WTC11 (cell line): ENCODE results near the gene POLDIP3. TPM values are rescaled to one million over a fixed set of nuclear protein-coding genes. Genes with fewer than 3 reads are reported as not detected.

Experiments used
- ATAC-seq: fragments of 200-7000 bp; cut with Tn5 transposase; 2 replicates; pipeline ENCODE4 v1.10.0; 2021; ENCODE audit warnings: mild to moderate bottlenecking, moderate library complexity
- CTCF ChIA-PET: fragments of 300-600 bp; sonication (Branson Sonifier 250); formaldehyde crosslinking; loops from one replicate; lab custom pipeline; 2021; ENCODE audit warnings: antibody characterized with exemption; lab: Charles Lee
- POLR2A ChIA-PET: fragments of 350-600 bp; sonication (Branson Sonifier 250); formaldehyde crosslinking; loops from one replicate; lab custom pipeline; 2021; ENCODE audit warnings: antibody characterized with exemption; lab: Charles Lee
- DNase-seq: peaks from one replicate; pipeline ENCODE4 v3.0.0; 2021; ENCODE audit warnings: low spot score
- H3K27ac Mint-ChIP-seq: 2 replicates; pipeline ENCODE4 v1.8.0; 2021; ENCODE audit warnings: mixed read lengths
- H3K27me3 Mint-ChIP-seq: 2 replicates; pipeline ENCODE4 v1.8.0; 2021; ENCODE audit warnings: low read depth, mild to moderate bottlenecking, moderate library complexity, mixed read lengths
- H3K36me3 Mint-ChIP-seq: 2 replicates; pipeline ENCODE4 v1.8.0; 2021; ENCODE audit warnings: mixed read lengths
- H3K4me1 Mint-ChIP-seq: 2 replicates; pipeline ENCODE4 v1.8.0; 2022; ENCODE audit warnings: mixed read lengths
- H3K4me3 Mint-ChIP-seq: 2 replicates; pipeline ENCODE4 v1.8.0; 2021; ENCODE audit warnings: mild to moderate bottlenecking, moderate library complexity, mixed read lengths
- H3K9me3 Mint-ChIP-seq: 2 replicates; pipeline ENCODE4 v1.8.0; 2021; ENCODE audit warnings: mixed read lengths
- CREB1 ChIP-seq: sonication (generic); formaldehyde crosslinking; IDR thresholded peaks from 2 replicates; pipeline ENCODE4 v1.8.0; 2023; ENCODE audit warnings: mild to moderate bottlenecking, missing genetic modification reagents
- EMX1 ChIP-seq: fragments of 250-450 bp; sonication (Bioruptor Pico); IDR thresholded peaks from 2 replicates; pipeline ENCODE4 v1.8.0; 2021; ENCODE audit warnings: mild to moderate bottlenecking
- FOXJ3 ChIP-seq: sonication (generic); formaldehyde crosslinking; IDR thresholded peaks from 2 replicates; pipeline ENCODE4 v1.9.0; 2021; ENCODE audit warnings: missing genetic modification reagents, mild to moderate bottlenecking, borderline replicate concordance
- MXD4 ChIP-seq: fragments of 250-450 bp; sonication (Bioruptor Pico); IDR thresholded peaks from 2 replicates; pipeline ENCODE4 v1.8.0; 2021; ENCODE audit warnings: mild to moderate bottlenecking, moderate library complexity, borderline replicate concordance
- NR3C1 ChIP-seq: sonication (generic); formaldehyde crosslinking; conservative IDR thresholded peaks from 2 replicates; pipeline ENCODE4 v1.8.1; 2023; ENCODE audit warnings: low read depth, mild to moderate bottlenecking, missing genetic modification reagents
- total RNA-seq: library from RNA; stranded (reverse); gene quantifications from 3 replicates; pipeline ENCODE4 v1.2.3, GENCODE V29; 2021
- TF ChIP-seq, protein P1 (sequence below): fragments of 250-450 bp; sonication (Bioruptor Pico); IDR thresholded peaks from 2 replicates; pipeline ENCODE4 v1.9.0; 2021; ENCODE audit warnings: moderate library complexity, mild to moderate bottlenecking, inconsistent platforms, borderline replicate concordance
- TF ChIP-seq, protein P2 (sequence below): sonication (generic); formaldehyde crosslinking; IDR thresholded peaks from 2 replicates; pipeline ENCODE4 v1.8.1; 2023; ENCODE audit warnings: mild to moderate bottlenecking, missing genetic modification reagents, moderate library complexity
- TF ChIP-seq, protein P3 (sequence below): sonication (generic); formaldehyde crosslinking; conservative IDR thresholded peaks from 2 replicates; pipeline ENCODE4 v1.8.1; 2023; ENCODE audit warnings: mild to moderate bottlenecking, low read depth, missing genetic modification reagents, moderate library complexity
- TF ChIP-seq, protein P4 (sequence below): sonication (generic); formaldehyde crosslinking; IDR thresholded peaks from 2 replicates; pipeline ENCODE4 v1.8.0; 2022; ENCODE audit warnings: mild to moderate bottlenecking, missing genetic modification reagents
- TF ChIP-seq, protein P5 (sequence below): sonication (generic); formaldehyde crosslinking; IDR thresholded peaks from 2 replicates; pipeline ENCODE4 v1.8.1; 2022; ENCODE audit warnings: mild to moderate bottlenecking, missing genetic modification reagents, moderate library complexity, borderline replicate concordance
- TF ChIP-seq, protein P6 (sequence below): sonication (generic); formaldehyde crosslinking; IDR thresholded peaks from 2 replicates; pipeline ENCODE4 v1.8.1; 2023; ENCODE audit warnings: mild to moderate bottlenecking, missing genetic modification reagents
- TF ChIP-seq, protein P7 (sequence below): sonication (generic); formaldehyde crosslinking; IDR thresholded peaks from 2 replicates; pipeline ENCODE4 v1.8.0; 2022; ENCODE audit warnings: missing genetic modification reagents

Gene POLDIP3
- total RNA-seq, 1 experiment from 2014 or later = 73.2 TPM

DNA sequence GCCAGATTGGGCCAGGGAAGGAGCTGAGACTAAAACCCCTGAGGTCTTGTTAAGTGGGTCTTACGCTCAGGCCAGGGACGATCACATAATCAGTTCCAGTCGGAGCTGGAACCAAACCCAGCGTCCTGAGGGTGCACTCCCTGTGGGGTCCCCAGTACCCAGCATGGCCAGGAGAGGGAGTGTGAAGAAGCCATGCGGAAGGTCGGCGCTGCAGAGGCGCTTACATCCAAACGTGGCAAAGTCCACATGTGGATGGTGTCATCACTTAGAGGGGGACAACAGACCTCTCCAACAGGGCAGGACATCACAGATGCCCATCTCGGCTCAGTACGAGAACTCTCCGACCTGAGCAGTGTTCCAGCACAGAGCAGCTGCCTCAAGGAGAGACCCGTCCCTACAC, 17.4 kb upstream of the POLDIP3 start (continued):
- TF ChIP-seq, protein P1, sequence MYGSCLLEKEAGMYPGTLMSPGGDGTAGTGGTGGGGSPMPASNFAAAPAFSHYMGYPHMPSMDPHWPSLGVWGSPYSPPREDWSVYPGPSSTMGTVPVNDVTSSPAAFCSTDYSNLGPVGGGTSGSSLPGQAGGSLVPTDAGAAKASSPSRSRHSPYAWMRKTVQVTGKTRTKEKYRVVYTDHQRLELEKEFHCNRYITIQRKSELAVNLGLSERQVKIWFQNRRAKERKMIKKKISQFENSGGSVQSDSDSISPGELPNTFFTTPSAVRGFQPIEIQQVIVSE = no peak
- TF ChIP-seq, protein P2, sequence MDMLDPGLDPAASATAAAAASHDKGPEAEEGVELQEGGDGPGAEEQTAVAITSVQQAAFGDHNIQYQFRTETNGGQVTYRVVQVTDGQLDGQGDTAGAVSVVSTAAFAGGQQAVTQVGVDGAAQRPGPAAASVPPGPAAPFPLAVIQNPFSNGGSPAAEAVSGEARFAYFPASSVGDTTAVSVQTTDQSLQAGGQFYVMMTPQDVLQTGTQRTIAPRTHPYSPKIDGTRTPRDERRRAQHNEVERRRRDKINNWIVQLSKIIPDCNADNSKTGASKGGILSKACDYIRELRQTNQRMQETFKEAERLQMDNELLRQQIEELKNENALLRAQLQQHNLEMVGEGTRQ (CRISPR knock-in tag) = no peak
- TF ChIP-seq, protein P3, sequence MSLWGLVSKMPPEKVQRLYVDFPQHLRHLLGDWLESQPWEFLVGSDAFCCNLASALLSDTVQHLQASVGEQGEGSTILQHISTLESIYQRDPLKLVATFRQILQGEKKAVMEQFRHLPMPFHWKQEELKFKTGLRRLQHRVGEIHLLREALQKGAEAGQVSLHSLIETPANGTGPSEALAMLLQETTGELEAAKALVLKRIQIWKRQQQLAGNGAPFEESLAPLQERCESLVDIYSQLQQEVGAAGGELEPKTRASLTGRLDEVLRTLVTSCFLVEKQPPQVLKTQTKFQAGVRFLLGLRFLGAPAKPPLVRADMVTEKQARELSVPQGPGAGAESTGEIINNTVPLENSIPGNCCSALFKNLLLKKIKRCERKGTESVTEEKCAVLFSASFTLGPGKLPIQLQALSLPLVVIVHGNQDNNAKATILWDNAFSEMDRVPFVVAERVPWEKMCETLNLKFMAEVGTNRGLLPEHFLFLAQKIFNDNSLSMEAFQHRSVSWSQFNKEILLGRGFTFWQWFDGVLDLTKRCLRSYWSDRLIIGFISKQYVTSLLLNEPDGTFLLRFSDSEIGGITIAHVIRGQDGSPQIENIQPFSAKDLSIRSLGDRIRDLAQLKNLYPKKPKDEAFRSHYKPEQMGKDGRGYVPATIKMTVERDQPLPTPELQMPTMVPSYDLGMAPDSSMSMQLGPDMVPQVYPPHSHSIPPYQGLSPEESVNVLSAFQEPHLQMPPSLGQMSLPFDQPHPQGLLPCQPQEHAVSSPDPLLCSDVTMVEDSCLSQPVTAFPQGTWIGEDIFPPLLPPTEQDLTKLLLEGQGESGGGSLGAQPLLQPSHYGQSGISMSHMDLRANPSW (CRISPR knock-in tag) = no peak
- TF ChIP-seq, protein P4, sequence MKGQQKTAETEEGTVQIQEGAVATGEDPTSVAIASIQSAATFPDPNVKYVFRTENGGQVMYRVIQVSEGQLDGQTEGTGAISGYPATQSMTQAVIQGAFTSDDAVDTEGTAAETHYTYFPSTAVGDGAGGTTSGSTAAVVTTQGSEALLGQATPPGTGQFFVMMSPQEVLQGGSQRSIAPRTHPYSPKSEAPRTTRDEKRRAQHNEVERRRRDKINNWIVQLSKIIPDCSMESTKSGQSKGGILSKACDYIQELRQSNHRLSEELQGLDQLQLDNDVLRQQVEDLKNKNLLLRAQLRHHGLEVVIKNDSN = no peak
- TF ChIP-seq MXD4 = no peak

DNA sequence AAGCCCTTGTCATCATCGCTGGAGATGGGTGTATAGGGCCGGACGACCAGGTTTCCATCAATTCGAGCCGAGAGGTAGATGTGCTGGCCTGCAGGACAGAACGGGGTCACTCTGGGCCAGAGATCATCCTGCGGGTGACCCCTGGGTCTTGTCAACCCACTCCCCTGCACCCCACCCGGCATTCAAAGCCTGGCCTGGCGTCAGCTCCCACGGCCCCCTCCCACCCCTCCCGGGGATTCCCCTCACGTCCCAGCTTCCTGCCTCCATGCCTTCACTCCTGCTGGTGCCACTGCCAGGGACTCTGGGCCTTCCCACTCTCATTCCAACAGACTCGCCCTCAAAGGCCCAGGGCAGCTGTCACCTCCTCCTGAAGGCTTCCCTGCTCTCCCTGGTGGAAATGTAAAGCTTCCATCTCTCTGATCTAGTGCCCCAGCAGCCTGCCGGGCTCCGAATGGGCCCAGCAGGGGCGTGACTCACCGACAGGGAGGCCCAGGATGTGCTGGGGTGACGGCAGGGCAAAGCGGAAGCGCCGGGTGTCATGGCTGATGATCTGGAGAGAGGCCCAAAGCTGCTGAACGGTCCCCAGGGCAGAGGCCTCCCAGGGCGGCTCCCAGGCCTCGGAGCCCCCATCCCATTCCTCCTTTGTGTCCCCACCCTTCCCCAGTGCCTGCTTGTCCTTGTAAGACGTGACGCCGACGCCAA, 16.4 kb upstream of the POLDIP3 start:
- Mint-ChIP-seq H3K4me1 (no peaks in the 10 kb centered on the region), H3K9me3 (no peaks in the 10 kb centered on the region), H3K27me3 (no peaks in the 10 kb centered on the region), H3K36me3 (peaks cover 28% of the 10 kb centered on the region), H3K27ac (no peak overlapping the region), H3K4me3 (no peak overlapping the region)
- POLR2A ChIA-PET = no interaction called here
- TF ChIP-seq FOXJ3 (CRISPR knock-in tag) (no peak), CREB1 (CRISPR knock-in tag) (no peak), NR3C1 (CRISPR knock-in tag) (no peak), EMX1 (CRISPR knock-in tag) (no peak)
- TF ChIP-seq, protein P5, sequence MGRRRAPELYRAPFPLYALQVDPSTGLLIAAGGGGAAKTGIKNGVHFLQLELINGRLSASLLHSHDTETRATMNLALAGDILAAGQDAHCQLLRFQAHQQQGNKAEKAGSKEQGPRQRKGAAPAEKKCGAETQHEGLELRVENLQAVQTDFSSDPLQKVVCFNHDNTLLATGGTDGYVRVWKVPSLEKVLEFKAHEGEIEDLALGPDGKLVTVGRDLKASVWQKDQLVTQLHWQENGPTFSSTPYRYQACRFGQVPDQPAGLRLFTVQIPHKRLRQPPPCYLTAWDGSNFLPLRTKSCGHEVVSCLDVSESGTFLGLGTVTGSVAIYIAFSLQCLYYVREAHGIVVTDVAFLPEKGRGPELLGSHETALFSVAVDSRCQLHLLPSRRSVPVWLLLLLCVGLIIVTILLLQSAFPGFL (CRISPR knock-in tag) = no peak
- TF ChIP-seq, protein P6, sequence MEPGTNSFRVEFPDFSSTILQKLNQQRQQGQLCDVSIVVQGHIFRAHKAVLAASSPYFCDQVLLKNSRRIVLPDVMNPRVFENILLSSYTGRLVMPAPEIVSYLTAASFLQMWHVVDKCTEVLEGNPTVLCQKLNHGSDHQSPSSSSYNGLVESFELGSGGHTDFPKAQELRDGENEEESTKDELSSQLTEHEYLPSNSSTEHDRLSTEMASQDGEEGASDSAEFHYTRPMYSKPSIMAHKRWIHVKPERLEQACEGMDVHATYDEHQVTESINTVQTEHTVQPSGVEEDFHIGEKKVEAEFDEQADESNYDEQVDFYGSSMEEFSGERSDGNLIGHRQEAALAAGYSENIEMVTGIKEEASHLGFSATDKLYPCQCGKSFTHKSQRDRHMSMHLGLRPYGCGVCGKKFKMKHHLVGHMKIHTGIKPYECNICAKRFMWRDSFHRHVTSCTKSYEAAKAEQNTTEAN (CRISPR knock-in tag) = no peak
- TF ChIP-seq, protein P2 (CRISPR knock-in tag) = no peak
- TF ChIP-seq, protein P7, sequence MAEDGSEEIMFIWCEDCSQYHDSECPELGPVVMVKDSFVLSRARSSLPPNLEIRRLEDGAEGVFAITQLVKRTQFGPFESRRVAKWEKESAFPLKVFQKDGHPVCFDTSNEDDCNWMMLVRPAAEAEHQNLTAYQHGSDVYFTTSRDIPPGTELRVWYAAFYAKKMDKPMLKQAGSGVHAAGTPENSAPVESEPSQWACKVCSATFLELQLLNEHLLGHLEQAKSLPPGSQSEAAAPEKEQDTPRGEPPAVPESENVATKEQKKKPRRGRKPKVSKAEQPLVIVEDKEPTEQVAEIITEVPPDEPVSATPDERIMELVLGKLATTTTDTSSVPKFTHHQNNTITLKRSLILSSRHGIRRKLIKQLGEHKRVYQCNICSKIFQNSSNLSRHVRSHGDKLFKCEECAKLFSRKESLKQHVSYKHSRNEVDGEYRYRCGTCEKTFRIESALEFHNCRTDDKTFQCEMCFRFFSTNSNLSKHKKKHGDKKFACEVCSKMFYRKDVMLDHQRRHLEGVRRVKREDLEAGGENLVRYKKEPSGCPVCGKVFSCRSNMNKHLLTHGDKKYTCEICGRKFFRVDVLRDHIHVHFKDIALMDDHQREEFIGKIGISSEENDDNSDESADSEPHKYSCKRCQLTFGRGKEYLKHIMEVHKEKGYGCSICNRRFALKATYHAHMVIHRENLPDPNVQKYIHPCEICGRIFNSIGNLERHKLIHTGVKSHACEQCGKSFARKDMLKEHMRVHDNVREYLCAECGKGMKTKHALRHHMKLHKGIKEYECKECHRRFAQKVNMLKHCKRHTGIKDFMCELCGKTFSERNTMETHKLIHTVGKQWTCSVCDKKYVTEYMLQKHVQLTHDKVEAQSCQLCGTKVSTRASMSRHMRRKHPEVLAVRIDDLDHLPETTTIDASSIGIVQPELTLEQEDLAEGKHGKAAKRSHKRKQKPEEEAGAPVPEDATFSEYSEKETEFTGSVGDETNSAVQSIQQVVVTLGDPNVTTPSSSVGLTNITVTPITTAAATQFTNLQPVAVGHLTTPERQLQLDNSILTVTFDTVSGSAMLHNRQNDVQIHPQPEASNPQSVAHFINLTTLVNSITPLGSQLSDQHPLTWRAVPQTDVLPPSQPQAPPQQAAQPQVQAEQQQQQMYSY (CRISPR knock-in tag) = no peak
- DNase-seq (no peak), ATAC-seq (no peak)
- CTCF ChIA-PET = interaction anchor here (0.5 to 2.5 kb wide), 2 partner anchors 10 to 147 kb away, joined by 3 to 8 read pairs; no protein-coding TSS in a partner anchor
